HG03457 (cell line): Measurements from ENCODE around the gene AIF1.

Experiments used
- ATAC-seq: cut with Tn5 transposase; IDR thresholded peaks from one replicate; pipeline ENCODE4 v1.9.1; 2021; ENCODE audit warnings: moderate number of reproducible peaks; ENCODE audit not compliant: unreplicated experiment

The AIF1 gene

GRCh38 chr6:31614684-31615578 is at the start of gene AIF1:
Gene AIF1, plus strand, starts transcription at chr6:31615234. Its CDS starts 96 bp downstream, at chr6:31615330.
- ATAC-seq = no peak

GRCh38 chr6:31567531-31568370 is 47.3 kb upstream of the AIF1 start:
- ATAC-seq = no peak

GRCh38 chr6:31568537-31568961 is 46.5 kb upstream of the AIF1 start:
- peak; percentile 51 for ATAC-seq

- ATAC-seq = no peak
Measured at GRCh38 chr6:31569861-31570536, 45.0 kb upstream of the AIF1 start.

- no peak for ATAC-seq
Measured at GRCh38 chr6:31572041-31572911, 42.8 kb upstream of the AIF1 start, which contains the start of gene LTA. Gene LTA, plus strand, starts transcription at chr6:31572289. Its CDS starts 454 bp downstream, at chr6:31572743.

GRCh38 chr6:31573239-31574105 is 41.6 kb upstream of the AIF1 start:
- ATAC-seq = no peak

- no peak for ATAC-seq
Measured at GRCh38 chr6:31574106-31575061, 40.6 kb upstream of the AIF1 start.

- no peak for ATAC-seq
Measured at GRCh38 chr6:31575335-31575901, 39.6 kb upstream of the AIF1 start, which contains the start of gene TNF. Gene TNF, plus strand, starts transcription at chr6:31575565. Its CDS starts 177 bp downstream, at chr6:31575742.

- ATAC-seq = no peak
Measured at GRCh38 chr6:31575952-31576685, 38.9 kb upstream of the AIF1 start.

- ATAC-seq = no peak
Measured at GRCh38 chr6:31576897-31577578, 38.0 kb upstream of the AIF1 start.

GRCh38 chr6:31577579-31577966 is 37.5 kb upstream of the AIF1 start:
- no peak for ATAC-seq

- no peak for ATAC-seq
Measured at GRCh38 chr6:31578184-31579118, 36.6 kb upstream of the AIF1 start.

GRCh38 chr6:31579119-31579505 is 35.9 kb upstream of the AIF1 start:
- ATAC-seq = no peak

GRCh38 chr6:31579546-31580437 is 35.2 kb upstream of the AIF1 start:
- ATAC-seq = no peak

- no peak for ATAC-seq
Measured at GRCh38 chr6:31580438-31580740, 34.6 kb upstream of the AIF1 start.
